Vagina (tissue), 2 donors: ENCODE results near the gene FZR1. TPM values are rescaled to one million over a fixed set of nuclear protein-coding genes. Genes with fewer than 3 reads are reported as not detected.

Experiments
- DNase-seq, 2 donors: peaks; one replicate each; pipeline ENCODE4 v3.0.0-alpha.2; 2017; ENCODE audit errors: extremely low spot score in 2 of 2
- H3K27ac ChIP-seq: fragments of 200-600 bp; sonication (generic); one replicate; pipeline ENCODE4 v1.5.1; 2019
- H3K27me3 ChIP-seq: fragments of 200-600 bp; sonication (generic); one replicate; pipeline ENCODE4 v1.5.1; 2019
- H3K36me3 ChIP-seq, 2 donors: fragments of 200-600 bp; sonication (generic); one replicate each; pipeline ENCODE4 v1.5.1; 2017 to 2019
- H3K4me1 ChIP-seq: fragments of 200-600 bp; sonication (generic); one replicate; pipeline ENCODE4 v1.5.1; 2019
- H3K4me3 ChIP-seq, 2 donors: fragments of 200-600 bp; sonication (generic); 1 replicate in 1 of 2; 2 replicates in 1 of 2; pipeline ENCODE4 v1.5.1; 2016 to 2019
- H3K9me3 ChIP-seq: fragments of 200-600 bp; sonication (generic); one replicate; pipeline ENCODE4 v1.5.1; 2019
- CTCF ChIP-seq, 3 experiments: fragments of 450-650 bp in 2 of 3; fragments of 200-600 bp in 1 of 3; sonication (generic) in 1 of 3; IDR thresholded peaks; one replicate each; pipeline ENCODE4 v1.5.1; 2017 to 2019; ENCODE audit warnings: antibody characterized with exemption in 3 of 3, mild to moderate bottlenecking in 2 of 3, moderate library complexity in 2 of 3
- POLR2A ChIP-seq, 2 donors: fragments of 450-650 bp; IDR thresholded peaks; one replicate each; pipeline ENCODE4 v1.6.1; 2017; ENCODE audit warnings: antibody characterized with exemption in 2 of 2, mild to moderate bottlenecking in 2 of 2, moderate library complexity in 2 of 2
- POLR2AphosphoS5 ChIP-seq, 2 donors: sonication (generic); formaldehyde crosslinking; IDR thresholded peaks; one replicate each; pipeline ENCODE4 v1.9.0; 2017; ENCODE audit warnings: antibody characterized with exemption in 2 of 2, mild to moderate bottlenecking in 2 of 2, low read depth in 1 of 2; ENCODE audit not compliant: insufficient read depth in 1 of 2
- intact Hi-C: fragments of 100-400 bp; cut with DNase I; formaldehyde crosslinking; loops from one replicate; pipeline ENCODE4 v1.15.1; 2023
- total RNA-seq: library from RNA; depleted of rRNA; stranded (reverse); fragments of >200 nt; gene quantifications from one replicate; pipeline ENCODE4 v1.2.3, GENCODE V29; 2016

FZR1 gene
- total RNA-seq, 1 donor from 2014 or later = 29.2 TPM

- no peaks in the 10 kb centered on the region for H3K27me3 ChIP-seq
- intact Hi-C loops = no loop called here
- peaks cover 74% of the 10 kb centered on the region for H3K4me1 ChIP-seq
- H3K36me3 ChIP-seq = peaks cover 0 to 18% of the 10 kb centered on the region in 2 donors
- no peak overlapping the region for H3K4me3 ChIP-seq
- no peak for DNase-seq
- H3K27ac ChIP-seq = no peak overlapping the region
- TF ChIP-seq CTCF (IDR thresholded peaks at IDR 0.05) = no peak
- TF ChIP-seq POLR2A (IDR thresholded peaks at IDR 0.05) = no peak
- TF ChIP-seq POLR2AphosphoS5 (IDR thresholded peaks at IDR 0.05; ENCODE audit: insufficient read depth in 1 of 2, low read depth in 1 of 2) = no peak
- H3K9me3 ChIP-seq = no peaks in the 10 kb centered on the region
These were observed 13.0 kb downstream of the FZR1 start for GRCh38 chr19:3519126-3519525.

GRCh38 chr19:3520166-3521103 lies 14.3 kb downstream of the FZR1 start:
- DNase-seq = peak in 1 of 2 donors; percentile 90
- H3K4me3 ChIP-seq = no peak overlapping the region
- intact Hi-C loops = no loop called here
- no peaks in the 10 kb centered on the region for H3K9me3 ChIP-seq
- peak in 1 of 2 donors; percentile 45 for TF ChIP-seq POLR2AphosphoS5 (IDR thresholded peaks at IDR 0.05; ENCODE audit: insufficient read depth in 1 of 2, low read depth in 1 of 2)
- TF ChIP-seq CTCF (IDR thresholded peaks at IDR 0.05) = no peak
- H3K27me3 ChIP-seq = no peaks in the 10 kb centered on the region
- H3K27ac ChIP-seq = peak overlapping the region; percentile 68
- peaks cover 0 to 28% of the 10 kb centered on the region in 2 donors for H3K36me3 ChIP-seq
- peaks cover 62% of the 10 kb centered on the region for H3K4me1 ChIP-seq

- Histone ChIP-seq H3K27me3 (no peaks in the 10 kb centered on the region), H3K9me3 (no peaks in the 10 kb centered on the region), H3K4me1 (peaks cover 58% of the 10 kb centered on the region), H3K36me3 (peaks cover 0 to 33% of the 10 kb centered on the region in 2 donors), H3K4me3 (no peak overlapping the region), H3K27ac (peak overlapping the region; percentile 68)
- TF ChIP-seq POLR2A (IDR thresholded peaks at IDR 0.05) (no peak), POLR2AphosphoS5 (IDR thresholded peaks at IDR 0.05; ENCODE audit: insufficient read depth in 1 of 2, low read depth in 1 of 2) (peak in 1 of 2 donors; percentile 76)
- DNase-seq = no peak
- intact Hi-C loops = no loop called here
These were observed 15.0 kb downstream of the FZR1 start for GRCh38 chr19:3521104-3521445.

- Histone ChIP-seq H3K27ac (no peak overlapping the region), H3K4me3 (no peak overlapping the region), H3K9me3 (no peaks in the 10 kb centered on the region), H3K4me1 (peaks cover 42% of the 10 kb centered on the region), H3K27me3 (no peaks in the 10 kb centered on the region), H3K36me3 (peaks cover 0 to 48% of the 10 kb centered on the region in 2 donors)
- TF ChIP-seq POLR2AphosphoS5 (IDR thresholded peaks at IDR 0.05; ENCODE audit: insufficient read depth in 1 of 2, low read depth in 1 of 2) = no peak
- no peak for TF ChIP-seq CTCF (IDR thresholded peaks at IDR 0.05)
- TF ChIP-seq POLR2A (IDR thresholded peaks at IDR 0.05) = no peak
- DNase-seq = no peak
- intact Hi-C loops = no loop called here
These were observed 16.6 kb downstream of the FZR1 start for GRCh38 chr19:3522421-3523360.

- intact Hi-C loops = no loop called here
- Histone ChIP-seq H3K27ac (no peak overlapping the region), H3K9me3 (no peaks in the 10 kb centered on the region), H3K4me1 (peaks cover 39% of the 10 kb centered on the region), H3K4me3 (no peak overlapping the region), H3K27me3 (no peaks in the 10 kb centered on the region), H3K36me3 (peaks cover 0 to 54% of the 10 kb centered on the region in 2 donors)
- DNase-seq = no peak
- TF ChIP-seq POLR2A (IDR thresholded peaks at IDR 0.05) = no peak
- TF ChIP-seq CTCF (IDR thresholded peaks at IDR 0.05) = no peak
- TF ChIP-seq POLR2AphosphoS5 (IDR thresholded peaks at IDR 0.05; ENCODE audit: insufficient read depth in 1 of 2, low read depth in 1 of 2) = no peak
These were observed 17.4 kb downstream of the FZR1 start for GRCh38 chr19:3523361-3524077.
